ENCODE results near the gene COLEC11. TPM values are rescaled to one million over a fixed set of nuclear protein-coding genes. Genes with fewer than 3 reads are reported as not detected.

The COLEC11 gene
- total and polyA plus RNA-seq, 10 of the 15 experiments (the other 5 are each of a cell fraction or from before 2014, with no cell fraction given), result 0.08 to 0.74 (median 0.14) TPM; not detected in 4

DNA sequence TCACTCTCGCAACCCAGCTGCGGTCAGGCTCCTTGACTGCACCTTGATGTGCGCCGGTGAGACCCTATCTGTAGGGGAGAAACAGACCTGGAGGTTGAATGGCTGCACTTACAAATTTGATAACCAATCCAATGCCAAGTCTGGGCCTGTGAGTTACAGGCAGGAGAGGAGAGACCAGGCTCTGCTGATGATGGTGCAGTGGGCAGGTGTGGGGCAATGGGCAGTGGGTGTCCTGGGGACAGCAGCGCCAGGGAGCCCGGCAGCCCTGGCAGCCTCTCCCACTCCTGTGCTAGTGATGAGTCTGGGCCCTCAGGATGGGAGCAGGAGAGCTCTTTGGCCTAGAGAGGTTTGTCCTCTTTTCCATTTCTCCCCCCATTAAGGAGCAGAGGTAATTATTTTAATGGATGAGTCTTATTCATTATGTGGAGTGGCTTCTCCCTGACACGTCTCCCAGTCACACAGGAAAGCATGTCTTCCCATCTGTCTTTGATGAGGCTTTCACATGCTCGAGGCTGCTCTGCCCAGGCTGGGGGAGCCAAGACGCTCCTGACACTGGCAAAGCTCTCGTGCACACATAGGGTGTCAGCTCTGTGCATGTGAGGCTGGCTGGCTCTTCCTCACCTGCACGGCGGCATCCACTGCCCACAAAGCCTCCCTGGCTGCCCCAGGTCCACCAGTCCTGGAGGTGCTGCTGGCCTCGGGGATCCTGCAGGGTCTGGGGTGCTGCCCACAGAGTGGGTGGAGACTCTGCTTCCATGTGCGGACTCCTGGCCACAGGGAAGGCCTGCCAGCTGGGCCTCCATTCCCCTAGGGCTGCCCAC, 53.1 kb downstream of the COLEC11 start (continued):
- TF ChIP-seq MYC (IDR thresholded peaks at IDR 0.05; ENCODE audit: insufficient read depth, insufficient read length, insufficient replicate concordance, low read length, severe bottlenecking), result no peak
- no peak for TF ChIP-seq YY1 (IDR thresholded peaks at IDR 0.05; ENCODE audit: low read depth, low read length)
- no peak for TF ChIP-seq NFYA (IDR thresholded peaks at IDR 0.05; ENCODE audit: borderline replicate concordance, low read depth, low read length)
- no peak for TF ChIP-seq ATF7 (IDR thresholded peaks at IDR 0.05; ENCODE audit: low read depth)
- TF ChIP-seq TCF3 (IDR thresholded peaks at IDR 0.05; ENCODE audit: borderline replicate concordance, insufficient read depth, low read depth, low read length), result no peak

DNA sequence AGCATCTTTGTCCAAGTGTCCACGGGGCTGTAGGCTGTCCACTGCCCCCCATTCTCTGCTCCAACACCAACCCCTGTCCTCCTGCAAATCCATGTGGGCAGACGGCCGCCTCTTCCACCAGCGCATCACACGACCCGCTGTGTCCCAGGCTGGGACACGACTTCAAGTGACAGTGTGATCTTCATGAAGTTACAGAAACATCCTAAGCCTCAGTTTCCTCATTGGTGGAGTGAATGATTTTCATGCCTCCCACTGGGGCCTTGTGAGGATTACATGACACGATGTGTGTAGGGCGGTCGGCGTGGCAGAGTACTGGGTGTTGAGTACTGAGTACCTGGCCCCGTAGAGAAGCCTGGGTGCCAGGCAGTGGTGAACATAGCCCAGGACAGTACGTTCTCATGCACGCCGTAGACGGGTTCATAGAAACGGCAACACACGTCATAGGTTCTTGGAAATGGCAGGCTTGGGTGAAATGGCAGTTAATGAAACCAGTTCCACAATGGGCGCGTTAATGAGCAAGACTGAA, 53.8 kb downstream of the COLEC11 start:
- Histone ChIP-seq H3K27me3 (replicated peaks in 1 of 2; ENCODE audit: control insufficient read depth in 2 of 2, insufficient read depth in 2 of 2, low read length in 1 of 2) (no peaks in the 10 kb centered on the region), H3K4me2 (ENCODE audit: control insufficient read depth, insufficient read depth) (no peak overlapping the region), H3K79me2 (ENCODE audit: control insufficient read depth, insufficient read depth, low read length) (no peaks in the 10 kb centered on the region), H3K9ac (ENCODE audit: control insufficient read depth, insufficient read depth, low read length) (no peak overlapping the region), H3K9me3 (replicated peaks; ENCODE audit: control insufficient read depth, insufficient read depth, low read length) (no peaks in the 10 kb centered on the region; the same call in 2 of the 3 replicates), H2AFZ (ENCODE audit: control insufficient read depth, low read depth, low read length) (no peak overlapping the region), H3K4me1 (ENCODE audit: control insufficient read depth, insufficient read depth, low read length) (peaks cover 15% of the 10 kb centered on the region), H4K20me1 (ENCODE audit: control insufficient read depth, insufficient read depth) (no peaks in the 10 kb centered on the region), H3K36me3 (ENCODE audit: control insufficient read depth in 2 of 2, insufficient read depth in 2 of 2, low read length in 1 of 2) (no peaks in the 10 kb centered on the region), H3K27ac (ENCODE audit: control insufficient read depth, insufficient read depth) (no peak overlapping the region), H3K4me3 (no peak overlapping the region)
- RAD21 ChIA-PET (ENCODE audit: unreplicated experiment), result no interaction called here
- FAIRE-seq (no peak), ATAC-seq (no peak), DNase-seq (ENCODE audit: low read depth, low spot score) (no peak)
- 71% methylated on average over 20 of the region's 20 CpGs for WGBS (ENCODE audit: insufficient coverage, insufficient replicate concordance, low lambda C conversion rate, missing lambda C conversion rate)
- POLR2A ChIA-PET, result no interaction called here
- in situ Hi-C loops (cut with MboI), result no loop called here
- TF ChIP-seq MEF2B (IDR thresholded peaks at IDR 0.05; ENCODE audit: partially characterized antibody, poor library complexity, severe bottlenecking) (no peak), ZNF217 (IDR thresholded peaks at IDR 0.05) (no peak)
- intact Hi-C loops (cut with micrococcal nuclease; ENCODE audit: unreplicated experiment), result no loop called here
- SMC1A ChIA-PET (ENCODE audit: uncharacterized antibody, unreplicated experiment), result no interaction called here
- no TSS peak for BruUV-seq (replicated peaks)
- CTCF ChIA-PET, result interaction anchor here (0.9 kb wide), 1 partner anchor 186 kb away, joined by 3 read pairs; no protein-coding TSS in a partner anchor

All from GM12878 (cell line).